Measurements from ENCODE around the gene KCTD10.

The KCTD10 gene

DNA sequence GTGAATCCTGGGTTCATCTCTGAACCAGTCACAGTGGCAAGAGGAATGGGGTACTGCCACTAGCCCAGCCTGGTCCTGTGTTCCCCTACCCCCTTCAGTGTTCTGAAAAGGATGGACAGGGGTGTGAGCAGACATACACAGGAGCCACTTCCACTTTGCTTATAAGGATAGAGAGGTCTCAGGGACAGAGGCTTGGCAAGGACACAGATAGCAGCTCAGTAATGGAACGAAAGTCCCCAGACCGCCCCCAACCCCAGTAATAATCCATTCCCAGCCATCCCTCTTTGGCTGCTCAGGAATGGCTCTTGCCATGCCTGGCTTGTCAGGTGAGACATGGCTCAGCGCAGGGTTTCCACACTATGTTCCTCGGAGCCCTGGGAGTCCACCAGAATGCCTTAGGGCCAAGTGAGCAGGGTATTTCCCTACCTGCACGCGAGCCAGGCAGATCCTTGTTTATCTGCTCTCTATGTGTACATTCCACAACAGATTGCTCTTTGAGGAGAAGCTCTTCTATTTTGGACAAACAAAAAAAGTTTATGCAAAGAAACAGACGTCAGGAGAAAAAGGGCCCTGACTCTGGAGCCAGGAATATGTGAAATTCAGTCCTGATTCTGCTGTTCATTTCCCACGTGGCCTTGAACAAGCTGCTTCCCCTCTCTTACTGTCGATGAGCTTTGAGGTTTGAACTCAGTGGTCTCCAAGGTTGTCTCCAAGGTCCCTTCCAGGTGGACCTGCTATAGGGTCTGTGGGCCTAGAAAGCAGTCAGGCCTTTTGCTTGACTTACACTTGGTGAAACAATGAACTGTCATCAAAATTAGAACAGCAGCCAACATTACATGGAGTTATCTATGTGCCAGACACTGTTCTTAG is 10.3 kb upstream of the KCTD10 start:
- no peak overlapping the region for H3K27ac ChIP-seq
- no peak overlapping the region for H3K4me2 ChIP-seq
- TF ChIP-seq, protein P1, sequence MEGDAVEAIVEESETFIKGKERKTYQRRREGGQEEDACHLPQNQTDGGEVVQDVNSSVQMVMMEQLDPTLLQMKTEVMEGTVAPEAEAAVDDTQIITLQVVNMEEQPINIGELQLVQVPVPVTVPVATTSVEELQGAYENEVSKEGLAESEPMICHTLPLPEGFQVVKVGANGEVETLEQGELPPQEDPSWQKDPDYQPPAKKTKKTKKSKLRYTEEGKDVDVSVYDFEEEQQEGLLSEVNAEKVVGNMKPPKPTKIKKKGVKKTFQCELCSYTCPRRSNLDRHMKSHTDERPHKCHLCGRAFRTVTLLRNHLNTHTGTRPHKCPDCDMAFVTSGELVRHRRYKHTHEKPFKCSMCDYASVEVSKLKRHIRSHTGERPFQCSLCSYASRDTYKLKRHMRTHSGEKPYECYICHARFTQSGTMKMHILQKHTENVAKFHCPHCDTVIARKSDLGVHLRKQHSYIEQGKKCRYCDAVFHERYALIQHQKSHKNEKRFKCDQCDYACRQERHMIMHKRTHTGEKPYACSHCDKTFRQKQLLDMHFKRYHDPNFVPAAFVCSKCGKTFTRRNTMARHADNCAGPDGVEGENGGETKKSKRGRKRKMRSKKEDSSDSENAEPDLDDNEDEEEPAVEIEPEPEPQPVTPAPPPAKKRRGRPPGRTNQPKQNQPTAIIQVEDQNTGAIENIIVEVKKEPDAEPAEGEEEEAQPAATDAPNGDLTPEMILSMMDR (conservative IDR thresholded peaks at IDR 0.05; ENCODE audit: low read depth, low read length), result no peak
- H3K27me3 ChIP-seq (ENCODE audit: insufficient read depth, low read depth), result no peaks in the 10 kb centered on the region
- no peaks in the 10 kb centered on the region for H3K4me1 ChIP-seq (ENCODE audit: low read depth, poor library complexity, severe bottlenecking)
- no peaks in the 10 kb centered on the region for H4K20me1 ChIP-seq (ENCODE audit: insufficient read depth)
- no peak overlapping the region for H3K9ac ChIP-seq
- H2AFZ ChIP-seq (ENCODE audit: low read depth), result no peak overlapping the region
- H3K4me3 ChIP-seq (IDR thresholded peaks at IDR 0.05; ENCODE audit: insufficient read depth, low read depth, low read length), result no peak overlapping the region
- no peaks in the 10 kb centered on the region for H3K79me2 ChIP-seq (ENCODE audit: insufficient read depth, low read depth)
- no peaks in the 10 kb centered on the region for H3K36me3 ChIP-seq (ENCODE audit: insufficient read depth)

DNA sequence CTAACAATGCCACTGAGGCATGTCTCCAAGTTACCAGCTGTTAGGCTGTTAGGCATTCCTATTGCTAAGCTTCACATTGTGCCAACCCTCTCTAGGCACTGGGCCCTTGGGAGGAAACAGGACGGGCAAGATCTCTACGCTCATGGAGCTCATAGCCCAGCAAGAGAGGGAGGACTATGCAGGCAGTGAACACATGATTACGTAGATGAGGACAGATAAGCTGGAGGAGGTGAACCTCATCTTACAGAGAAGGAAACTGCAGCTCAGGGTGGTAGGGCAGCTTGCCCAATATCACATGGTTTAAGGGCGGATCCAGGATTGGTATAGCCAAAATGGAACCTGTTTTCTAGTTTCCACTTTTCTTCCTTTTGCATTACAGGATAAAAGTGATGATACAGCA is 8.1 kb upstream of the KCTD10 start:
- no peaks in the 10 kb centered on the region for H4K20me1 ChIP-seq (ENCODE audit: insufficient read depth)
- TF ChIP-seq, protein P1 (conservative IDR thresholded peaks at IDR 0.05; ENCODE audit: low read depth, low read length), result no peak
- no peaks in the 10 kb centered on the region for H3K27me3 ChIP-seq (ENCODE audit: insufficient read depth, low read depth)
- H2AFZ ChIP-seq (ENCODE audit: low read depth), result no peak overlapping the region
- no peaks in the 10 kb centered on the region for H3K79me2 ChIP-seq (ENCODE audit: insufficient read depth, low read depth)
- H3K4me2 ChIP-seq, result no peak overlapping the region
- no peak overlapping the region for H3K9ac ChIP-seq
- H3K4me1 ChIP-seq (ENCODE audit: low read depth, poor library complexity, severe bottlenecking), result no peaks in the 10 kb centered on the region
- no peak overlapping the region for H3K4me3 ChIP-seq (IDR thresholded peaks at IDR 0.05; ENCODE audit: insufficient read depth, low read depth, low read length)
- H3K27ac ChIP-seq, result no peak overlapping the region
- no peaks in the 10 kb centered on the region for H3K36me3 ChIP-seq (ENCODE audit: insufficient read depth)

DNA sequence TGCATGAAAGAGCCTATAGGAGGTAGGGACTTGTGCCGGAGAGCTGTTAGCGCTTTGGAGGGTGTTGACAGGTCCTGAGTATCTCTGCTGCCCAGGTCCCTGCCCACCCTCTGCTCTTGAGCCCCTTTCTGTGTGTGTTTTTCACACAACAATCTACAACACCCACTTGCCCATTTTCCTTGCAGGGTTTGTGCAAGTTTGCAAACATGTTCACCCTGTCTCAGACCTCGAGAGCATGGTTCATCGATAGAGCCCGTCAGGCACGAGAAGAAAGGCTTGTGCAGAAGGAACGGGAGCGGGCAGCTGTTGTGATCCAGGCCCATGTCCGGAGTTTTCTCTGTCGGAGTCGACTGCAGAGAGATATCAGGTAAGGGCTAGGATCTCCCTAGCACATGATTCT is 6.2 kb upstream of the KCTD10 start:
- Histone ChIP-seq H3K9ac (no peak overlapping the region), H3K27ac (no peak overlapping the region), H3K36me3 (ENCODE audit: insufficient read depth) (no peaks in the 10 kb centered on the region), H4K20me1 (ENCODE audit: insufficient read depth) (no peaks in the 10 kb centered on the region), H2AFZ (ENCODE audit: low read depth) (no peak overlapping the region), H3K4me1 (ENCODE audit: low read depth, poor library complexity, severe bottlenecking) (peaks cover 6% of the 10 kb centered on the region), H3K27me3 (ENCODE audit: insufficient read depth, low read depth) (no peaks in the 10 kb centered on the region), H3K79me2 (ENCODE audit: insufficient read depth, low read depth) (no peaks in the 10 kb centered on the region), H3K4me2 (no peak overlapping the region), H3K4me3 (IDR thresholded peaks at IDR 0.05; ENCODE audit: insufficient read depth, low read depth, low read length) (no peak overlapping the region)
- TF ChIP-seq, protein P1 (conservative IDR thresholded peaks at IDR 0.05; ENCODE audit: low read depth, low read length), result no peak

DNA sequence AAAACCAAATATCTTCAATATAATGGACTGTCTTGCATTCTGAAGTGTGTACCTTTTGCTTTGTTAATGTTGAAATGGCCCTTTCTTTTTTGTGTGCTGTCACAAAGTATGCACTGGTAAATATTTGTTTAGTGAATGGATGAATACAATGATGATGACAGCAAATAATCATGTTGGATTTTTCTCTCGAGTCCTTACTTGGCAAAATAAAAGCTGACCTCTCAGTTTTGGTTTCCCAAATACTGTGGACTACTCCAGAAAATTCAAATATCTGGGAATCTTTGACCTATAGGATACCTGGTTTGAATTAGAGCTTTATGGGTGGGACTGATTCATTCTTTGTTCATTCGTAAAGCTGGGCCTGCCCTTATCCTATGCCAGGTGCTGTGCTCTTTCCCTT is 5.8 kb upstream of the KCTD10 start:
- Histone ChIP-seq H3K79me2 (ENCODE audit: insufficient read depth, low read depth) (no peaks in the 10 kb centered on the region), H2AFZ (ENCODE audit: low read depth) (no peak overlapping the region), H3K27ac (no peak overlapping the region), H4K20me1 (ENCODE audit: insufficient read depth) (no peaks in the 10 kb centered on the region), H3K4me1 (ENCODE audit: low read depth, poor library complexity, severe bottlenecking) (peaks cover 8% of the 10 kb centered on the region), H3K4me2 (no peak overlapping the region), H3K27me3 (ENCODE audit: insufficient read depth, low read depth) (no peaks in the 10 kb centered on the region), H3K9ac (no peak overlapping the region), H3K36me3 (ENCODE audit: insufficient read depth) (no peaks in the 10 kb centered on the region), H3K4me3 (IDR thresholded peaks at IDR 0.05; ENCODE audit: insufficient read depth, low read depth, low read length) (no peak overlapping the region)
- TF ChIP-seq, protein P1 (conservative IDR thresholded peaks at IDR 0.05; ENCODE audit: low read depth, low read length), result no peak
